ENCODE measurements around the gene RPS19.
"Not testable (repeated sequence)": the region's sequence is repeated elsewhere in the genome, so short reads cannot be mapped to it uniquely, and the experiment has no call there.

Gene RPS19

GRCh38 chr19:41903193-41903953, 43.3 kb downstream of the RPS19 start:
- DNase-seq, result no peak

- peak; percentile 29 for DNase-seq
Measured at GRCh38 chr19:41904118-41904870, 44.2 kb downstream of the RPS19 start.

- no peak for DNase-seq
Measured at GRCh38 chr19:41905273-41906002, 45.4 kb downstream of the RPS19 start.

GRCh38 chr19:41906271-41906670, 46.2 kb downstream of the RPS19 start:
- no peak for DNase-seq

- DNase-seq, result no peak
Measured at GRCh38 chr19:41906916-41907680, 47.0 kb downstream of the RPS19 start.

GRCh38 chr19:41907994-41908615, 48.0 kb downstream of the RPS19 start:
- no peak for DNase-seq

- DNase-seq, result no peak
Measured at GRCh38 chr19:41908724-41909464, 48.8 kb downstream of the RPS19 start.

GRCh38 chr19:41909706-41910105, 49.7 kb downstream of the RPS19 start:
- no peak for DNase-seq

- DNase-seq, result no peak
Measured at GRCh38 chr19:41910240-41910991, 50.4 kb downstream of the RPS19 start.

- no peak for DNase-seq
Measured at GRCh38 chr19:41910992-41911888, 51.2 kb downstream of the RPS19 start.

- no peak for DNase-seq
Measured at GRCh38 chr19:41911889-41912731, 52.1 kb downstream of the RPS19 start.

- DNase-seq, result no peak
Measured at GRCh38 chr19:41912899-41913537, 53.0 kb downstream of the RPS19 start.

GRCh38 chr19:41913538-41914423, 53.7 kb downstream of the RPS19 start:
- DNase-seq, result no peak

- DNase-seq, result not testable (repeated sequence)
Measured at GRCh38 chr19:41914424-41914834, 54.4 kb downstream of the RPS19 start.

GRCh38 chr19:41915021-41915775, 55.1 kb downstream of the RPS19 start:
- no peak for DNase-seq

GRCh38 chr19:41915776-41916414, 55.8 kb downstream of the RPS19 start:
- no peak for DNase-seq
